Transverse colon (tissue), 4 donors: ENCODE measurements around the gene ALK. TPM values are rescaled to one million over a fixed set of nuclear protein-coding genes. Genes with fewer than 3 reads are reported as not detected.

Source experiments
- DNase-seq: peaks from one replicate; pipeline ENCODE4 v3.0.0-alpha.2; 2019
- H3K27ac ChIP-seq, 4 donors: fragments of 200-600 bp; sonication (generic); 2 replicates each; pipeline ENCODE4 v1.5.1; 2016 to 2018; ENCODE audit warnings: inconsistent platforms in 4 of 4
- H3K27me3 ChIP-seq: fragments of 200-600 bp; sonication (generic); 2 replicates; pipeline ENCODE4 v1.5.1; 2017; ENCODE audit warnings: inconsistent platforms
- H3K36me3 ChIP-seq, 4 donors: fragments of 200-600 bp; sonication (generic); 2 replicates each; pipeline ENCODE4 v1.5.1; 2017 to 2019; ENCODE audit warnings: inconsistent platforms in 4 of 4
- H3K4me1 ChIP-seq, 4 donors: fragments of 200-600 bp; sonication (generic); 2 replicates each; pipeline ENCODE4 v1.5.1; 2017 to 2020; ENCODE audit warnings: inconsistent platforms in 4 of 4
- H3K4me3 ChIP-seq, 4 donors: fragments of 200-600 bp; sonication (generic); 1 replicate in 1 of 4; 2 replicates in 3 of 4; pipeline versions ENCODE4 v1.5.1 to v1.6.1; 2017 to 2019; ENCODE audit warnings: inconsistent platforms in 4 of 4
- H3K9me3 ChIP-seq, 2 donors: fragments of 200-600 bp; sonication (generic); 2 replicates each; pipeline ENCODE4 v1.5.1; 2017 to 2019; ENCODE audit warnings: inconsistent platforms in 2 of 2
- EP300 ChIP-seq: sonication (generic); formaldehyde crosslinking; IDR thresholded peaks from one replicate; pipeline ENCODE4 v1.6.1; 2017; ENCODE audit warnings: antibody characterized with exemption, low read depth
- POLR2A ChIP-seq: fragments of 450-650 bp; IDR thresholded peaks from one replicate; pipeline ENCODE4 v1.6.1; 2016; ENCODE audit warnings: antibody characterized with exemption, mild to moderate bottlenecking, moderate library complexity
- POLR2AphosphoS5 ChIP-seq, 3 donors: sonication (generic); formaldehyde crosslinking; IDR thresholded peaks; one replicate each; pipeline ENCODE4 v1.6.1; 2016; ENCODE audit warnings: antibody characterized with exemption in 3 of 3
- WGBS, 2 donors: methylation state at CpG; one replicate each; pipeline ENCODE4 v1.1.5; 2018; ENCODE audit warnings: low coverage in 1 of 2; 5-methylcytosine and 5-hydroxymethylcytosine counted together
- in situ Hi-C, 4 donors: fragments of 200-750 bp; cut with MboI; loops; one replicate each; pipeline versions ENCODE4 v1.15.0 to v1.15.1; 2017; ENCODE audit warnings: low sequenced_read_pairs in 3 of 4, low pct_ligation_motif_present in 1 of 4, low pct_unique_long_range_greater_than_20kb in 1 of 4
- intact Hi-C: fragments of 100-400 bp; cut with DNase I; formaldehyde crosslinking; loops from one replicate; pipeline ENCODE4 v1.15.1; 2023; ENCODE audit warnings: low total_unique reads
- total RNA-seq, 4 donors: library from RNA; depleted of rRNA; stranded (reverse); fragments of >200 nt; gene quantifications; one replicate each; pipeline ENCODE4 v1.1.0, GENCODE V29; 2016
- TF ChIP-seq, protein P1 (sequence below), 5 experiments: fragments of 200-600 bp in 3 of 5; fragments of 450-650 bp in 2 of 5; sonication (generic) in 3 of 5; IDR thresholded peaks; 1 replicate in 2 of 5; 2 replicates in 3 of 5; pipeline ENCODE4 v1.5.1; 2016 to 2017; ENCODE audit warnings: antibody characterized with exemption in 5 of 5, inconsistent platforms in 3 of 5, mild to moderate bottlenecking in 2 of 5, moderate library complexity in 1 of 5

The ALK gene
- total RNA-seq, 4 donors from 2014 or later: 0.32 to 0.82 TPM; not detected in 2

GRCh38 chr2:29769847-29770246 lies 151.5 kb downstream of the ALK start:
- DNase-seq: no peak
- H3K27ac ChIP-seq: no peak overlapping the region
- intact Hi-C loops: no loop called here
- in situ Hi-C loops: no loop called here
- TF ChIP-seq, protein P1, sequence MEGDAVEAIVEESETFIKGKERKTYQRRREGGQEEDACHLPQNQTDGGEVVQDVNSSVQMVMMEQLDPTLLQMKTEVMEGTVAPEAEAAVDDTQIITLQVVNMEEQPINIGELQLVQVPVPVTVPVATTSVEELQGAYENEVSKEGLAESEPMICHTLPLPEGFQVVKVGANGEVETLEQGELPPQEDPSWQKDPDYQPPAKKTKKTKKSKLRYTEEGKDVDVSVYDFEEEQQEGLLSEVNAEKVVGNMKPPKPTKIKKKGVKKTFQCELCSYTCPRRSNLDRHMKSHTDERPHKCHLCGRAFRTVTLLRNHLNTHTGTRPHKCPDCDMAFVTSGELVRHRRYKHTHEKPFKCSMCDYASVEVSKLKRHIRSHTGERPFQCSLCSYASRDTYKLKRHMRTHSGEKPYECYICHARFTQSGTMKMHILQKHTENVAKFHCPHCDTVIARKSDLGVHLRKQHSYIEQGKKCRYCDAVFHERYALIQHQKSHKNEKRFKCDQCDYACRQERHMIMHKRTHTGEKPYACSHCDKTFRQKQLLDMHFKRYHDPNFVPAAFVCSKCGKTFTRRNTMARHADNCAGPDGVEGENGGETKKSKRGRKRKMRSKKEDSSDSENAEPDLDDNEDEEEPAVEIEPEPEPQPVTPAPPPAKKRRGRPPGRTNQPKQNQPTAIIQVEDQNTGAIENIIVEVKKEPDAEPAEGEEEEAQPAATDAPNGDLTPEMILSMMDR (IDR thresholded peaks at IDR 0.05): no peak
- TF ChIP-seq EP300: no peak
- no peak for TF ChIP-seq POLR2AphosphoS5 (IDR thresholded peaks at IDR 0.05)
- no peak for TF ChIP-seq POLR2A
- no peak overlapping the region for H3K4me3 ChIP-seq
- 71 to 83% methylated on average over 1 to 4 of the region's 4 CpGs for WGBS, 2 donors
- H3K4me1 ChIP-seq: no peaks in the 10 kb centered on the region
- H3K36me3 ChIP-seq: no peaks in the 10 kb centered on the region
- H3K27me3 ChIP-seq: no peaks in the 10 kb centered on the region
- H3K9me3 ChIP-seq: no peaks in the 10 kb centered on the region

DNA sequence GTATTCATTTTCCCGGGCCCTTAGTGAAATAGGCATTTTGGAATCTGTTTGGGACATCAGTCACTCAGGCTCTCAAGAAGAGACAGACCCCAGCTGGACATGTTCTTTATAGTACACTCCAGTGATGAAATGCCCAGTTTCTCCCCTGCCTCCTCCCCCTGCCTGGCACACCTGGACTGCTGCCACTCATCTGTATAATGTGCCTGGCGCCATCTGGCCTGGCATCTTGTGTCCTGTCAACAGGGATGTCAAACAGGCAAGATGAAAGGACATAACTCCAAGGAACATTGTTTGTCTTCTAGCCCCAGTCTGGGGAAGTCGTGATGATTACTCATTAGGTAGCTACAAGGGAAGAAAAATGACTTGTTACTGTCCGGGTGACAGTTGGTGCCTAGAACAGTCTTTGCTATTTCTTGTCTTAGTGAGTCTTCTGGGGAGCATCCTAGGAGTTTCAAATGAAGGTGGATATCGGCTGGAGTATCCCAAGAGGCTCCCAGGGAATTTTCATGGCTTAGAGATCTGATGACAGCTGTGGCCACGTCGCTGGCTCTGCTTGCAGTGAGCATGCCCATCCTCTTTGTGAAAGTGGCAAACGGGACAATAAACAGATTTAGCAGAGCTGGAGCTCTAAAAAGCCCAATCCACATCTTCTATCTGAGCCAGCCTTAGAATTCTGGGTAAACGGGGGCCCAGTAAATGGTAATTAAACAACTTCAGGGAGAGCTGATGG lies 153.6 kb downstream of the ALK start:
- TF ChIP-seq POLR2AphosphoS5 (IDR thresholded peaks at IDR 0.05) (no peak), EP300 (no peak), POLR2A (no peak)
- TF ChIP-seq, protein P1 (IDR thresholded peaks at IDR 0.05): no peak
- Histone ChIP-seq H3K36me3 (no peaks in the 10 kb centered on the region), H3K4me1 (no peaks in the 10 kb centered on the region), H3K27ac (no peak overlapping the region), H3K9me3 (no peaks in the 10 kb centered on the region), H3K27me3 (no peaks in the 10 kb centered on the region), H3K4me3 (no peak overlapping the region)
- intact Hi-C loops (no loop called here), in situ Hi-C loops (no loop called here)
- DNase-seq: no peak
- 48 to 83% methylated on average over 1 to 9 of the region's 9 CpGs for WGBS, 2 donors

DNA sequence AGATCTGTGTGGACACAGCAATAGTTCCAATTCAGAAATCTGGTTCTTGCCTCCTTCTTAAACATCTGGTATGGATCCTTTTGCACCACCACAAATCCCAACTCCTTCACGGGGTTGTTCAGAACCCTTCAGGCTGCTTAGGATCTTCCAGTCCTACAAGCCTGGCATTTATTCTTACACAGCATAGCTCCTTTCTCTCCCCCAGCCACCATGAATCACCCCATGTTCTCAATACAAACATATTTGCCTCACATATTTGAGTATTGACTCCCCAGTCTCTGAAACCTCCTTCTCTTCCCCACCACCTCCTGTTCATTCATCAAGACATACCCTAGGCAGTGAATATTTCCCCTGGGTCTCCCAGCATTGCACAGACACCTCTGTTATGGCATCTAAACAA lies 155.2 kb downstream of the ALK start:
- WGBS, 2 donors: 65 to 71% methylated on average over 1 of the region's 1 CpG
- Histone ChIP-seq H3K4me3 (no peak overlapping the region), H3K27ac (no peak overlapping the region), H3K4me1 (no peaks in the 10 kb centered on the region), H3K27me3 (no peaks in the 10 kb centered on the region), H3K9me3 (no peaks in the 10 kb centered on the region), H3K36me3 (no peaks in the 10 kb centered on the region)
- no peak for DNase-seq
- in situ Hi-C loops: no loop called here
- intact Hi-C loops: no loop called here
- TF ChIP-seq POLR2A (no peak), POLR2AphosphoS5 (IDR thresholded peaks at IDR 0.05) (no peak), EP300 (no peak)
- TF ChIP-seq, protein P1 (IDR thresholded peaks at IDR 0.05): no peak

DNA sequence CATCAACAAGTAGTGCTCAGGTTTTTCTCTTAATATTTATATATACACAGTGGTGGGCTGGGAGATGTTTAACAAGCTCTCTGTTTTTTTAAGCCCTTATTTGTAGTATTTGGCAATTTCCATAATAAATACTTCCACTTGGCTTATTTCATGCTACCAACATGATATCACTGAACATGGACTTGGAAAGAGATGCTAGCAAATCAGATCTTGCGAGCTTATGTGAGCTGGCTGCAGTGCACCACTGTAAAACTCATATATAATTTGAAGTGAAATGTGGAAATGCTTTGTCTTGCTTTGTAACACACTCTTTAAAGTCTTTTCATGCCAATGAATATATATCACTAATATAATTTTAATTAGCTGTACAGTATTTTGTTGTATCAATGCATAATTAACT lies 155.7 kb downstream of the ALK start:
- H3K36me3 ChIP-seq: no peaks in the 10 kb centered on the region
- TF ChIP-seq POLR2AphosphoS5 (IDR thresholded peaks at IDR 0.05) (no peak), EP300 (no peak), POLR2A (no peak)
- TF ChIP-seq, protein P1 (IDR thresholded peaks at IDR 0.05): no peak

More for the DNA sequence above, 155.7 kb downstream of the ALK start:
- Histone ChIP-seq H3K9me3 (no peaks in the 10 kb centered on the region), H3K27me3 (no peaks in the 10 kb centered on the region), H3K4me3 (no peak overlapping the region), H3K27ac (no peak overlapping the region), H3K4me1 (no peaks in the 10 kb centered on the region)
- DNase-seq: no peak
- in situ Hi-C loops: no loop called here
- 57 to 70% methylated on average over 1 of the region's 1 CpG for WGBS, 2 donors
- intact Hi-C loops: no loop called here
